Epithelial cell of esophagus (primary cell): ENCODE measurements around the gene STYXL1.

Source experiments
- DNase-seq: peaks from one replicate; pipeline ENCODE4 v3.0.0; 2010; ENCODE audit warnings: low read depth
- H3K4me3 ChIP-seq: 2 replicates; pipeline ENCODE4 v1.5.1; 2011; ENCODE audit warnings: mild to moderate bottlenecking, low read length, control low read depth
- TF ChIP-seq, protein P1 (sequence below): IDR thresholded peaks from 2 replicates; pipeline ENCODE4 v1.5.1; 2011; ENCODE audit warnings: low read depth, mild to moderate bottlenecking, low read length, control low read depth, inconsistent platforms; ENCODE audit not compliant: insufficient read depth; ENCODE audit errors: missing control alignments

Gene STYXL1

DNA sequence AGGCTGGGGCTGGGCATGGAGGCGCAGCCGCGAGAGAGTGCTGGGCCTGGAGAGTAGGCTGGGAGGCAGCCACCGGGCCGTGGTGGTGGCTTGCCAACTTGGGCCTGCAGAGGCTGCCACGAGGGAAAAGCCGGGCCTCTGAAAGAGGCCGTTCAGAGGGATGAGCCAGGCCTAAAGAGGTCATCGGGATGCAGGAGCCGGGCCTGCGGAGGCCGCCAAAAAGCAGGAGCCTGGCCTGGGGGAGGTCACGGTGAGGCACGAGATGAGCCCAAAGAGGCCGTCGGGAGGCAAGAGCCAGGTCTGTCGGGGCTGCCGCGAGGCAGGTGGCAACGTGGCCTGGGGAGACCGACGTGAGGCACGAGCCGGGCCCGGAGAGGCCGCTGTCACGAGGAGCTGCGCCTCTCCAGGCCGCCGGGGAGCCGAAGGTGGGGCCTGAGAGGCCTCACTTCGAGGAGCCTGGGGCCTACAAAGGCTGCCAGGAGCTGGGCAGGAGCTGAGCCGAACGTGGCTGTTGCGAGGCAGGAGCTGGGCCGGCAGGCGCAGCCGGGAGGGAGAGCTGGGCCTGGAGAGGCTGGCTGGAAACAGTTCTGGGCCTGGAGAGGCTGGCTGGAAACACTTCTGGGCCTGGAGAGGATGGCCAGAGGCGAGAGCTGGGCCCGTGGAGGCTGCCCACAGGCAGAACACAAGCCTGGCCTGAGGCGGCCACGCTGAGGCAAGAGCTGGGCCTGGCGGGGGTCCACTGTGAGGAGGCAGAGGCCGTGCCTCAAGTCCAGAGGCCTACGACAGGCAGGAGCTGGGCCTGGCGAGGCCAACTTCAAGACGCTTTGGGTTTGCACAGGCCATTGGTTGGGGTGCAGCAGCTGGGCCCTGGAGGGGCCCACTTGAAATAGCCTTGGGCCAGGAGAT, 24.7 kb upstream of the STYXL1 start:
- H3K4me3 ChIP-seq, result no peak overlapping the region
- DNase-seq, result no peak
- TF ChIP-seq, protein P1, sequence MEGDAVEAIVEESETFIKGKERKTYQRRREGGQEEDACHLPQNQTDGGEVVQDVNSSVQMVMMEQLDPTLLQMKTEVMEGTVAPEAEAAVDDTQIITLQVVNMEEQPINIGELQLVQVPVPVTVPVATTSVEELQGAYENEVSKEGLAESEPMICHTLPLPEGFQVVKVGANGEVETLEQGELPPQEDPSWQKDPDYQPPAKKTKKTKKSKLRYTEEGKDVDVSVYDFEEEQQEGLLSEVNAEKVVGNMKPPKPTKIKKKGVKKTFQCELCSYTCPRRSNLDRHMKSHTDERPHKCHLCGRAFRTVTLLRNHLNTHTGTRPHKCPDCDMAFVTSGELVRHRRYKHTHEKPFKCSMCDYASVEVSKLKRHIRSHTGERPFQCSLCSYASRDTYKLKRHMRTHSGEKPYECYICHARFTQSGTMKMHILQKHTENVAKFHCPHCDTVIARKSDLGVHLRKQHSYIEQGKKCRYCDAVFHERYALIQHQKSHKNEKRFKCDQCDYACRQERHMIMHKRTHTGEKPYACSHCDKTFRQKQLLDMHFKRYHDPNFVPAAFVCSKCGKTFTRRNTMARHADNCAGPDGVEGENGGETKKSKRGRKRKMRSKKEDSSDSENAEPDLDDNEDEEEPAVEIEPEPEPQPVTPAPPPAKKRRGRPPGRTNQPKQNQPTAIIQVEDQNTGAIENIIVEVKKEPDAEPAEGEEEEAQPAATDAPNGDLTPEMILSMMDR, result no peak

DNA sequence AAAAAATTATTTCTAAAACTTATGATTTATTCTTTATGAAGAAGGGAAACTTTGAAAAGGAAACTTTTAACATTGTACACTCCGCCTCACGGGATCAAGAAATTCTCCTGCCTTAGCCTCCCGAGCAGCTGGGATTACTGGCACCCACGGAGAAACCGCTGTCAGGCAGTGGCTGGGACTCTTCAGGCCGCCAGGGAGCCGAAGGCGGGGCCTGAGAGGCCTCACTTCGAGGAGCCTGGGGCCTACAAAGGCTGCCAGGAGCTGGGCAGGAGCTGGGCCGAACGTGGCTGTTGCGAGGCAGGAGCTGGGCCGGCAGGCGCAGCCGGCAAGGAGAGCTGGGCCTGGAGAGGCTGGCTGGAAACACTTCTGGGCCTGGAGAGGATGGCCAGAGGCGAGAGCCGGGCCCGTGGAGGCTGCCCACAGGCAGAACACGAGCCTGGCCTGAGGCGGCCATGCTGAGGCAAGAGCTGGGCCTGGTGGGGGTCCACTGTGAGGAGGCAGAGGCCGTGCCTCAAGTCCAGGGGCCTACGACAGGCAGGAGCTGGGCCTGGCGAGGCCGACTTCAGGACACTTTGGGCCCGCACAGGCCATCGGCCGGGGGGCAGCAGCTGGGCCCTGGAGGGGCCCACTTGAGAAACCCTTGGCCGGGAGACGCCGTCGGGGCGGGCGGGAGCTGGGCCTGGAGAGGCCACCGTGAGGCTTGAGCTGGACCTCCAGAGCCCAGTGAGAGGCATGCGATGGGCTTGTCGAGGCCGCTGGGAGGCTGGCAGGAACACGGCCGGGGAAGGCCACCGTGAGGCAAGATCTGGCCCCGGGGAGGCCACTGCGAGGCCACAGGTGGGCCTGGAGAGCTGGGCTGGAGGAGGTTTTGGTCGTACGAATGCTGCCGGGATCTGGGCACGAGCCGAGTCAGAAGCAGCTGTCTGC, 23.8 kb upstream of the STYXL1 start:
- no peak overlapping the region for H3K4me3 ChIP-seq
- TF ChIP-seq, protein P1, result no peak
- no peak for DNase-seq

DNA sequence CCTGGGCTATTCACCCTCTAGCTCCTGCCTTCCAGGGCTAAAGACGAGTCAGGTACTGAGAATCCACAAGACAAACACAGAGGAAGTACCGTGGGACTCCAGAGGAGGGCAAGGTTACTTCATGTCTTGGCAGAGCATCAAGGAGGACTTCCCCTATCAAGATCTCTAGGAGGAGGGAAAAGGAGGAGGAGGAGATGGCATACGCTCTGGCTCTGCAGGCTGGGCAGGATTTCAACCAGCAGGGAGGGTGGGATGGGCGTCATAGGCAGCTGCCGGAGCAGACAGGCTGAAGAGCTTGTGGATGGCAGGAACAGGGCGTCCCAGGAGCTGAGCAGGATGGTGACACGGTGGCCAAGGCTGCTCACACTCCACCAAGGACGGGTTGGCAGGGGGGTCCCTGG, 21.4 kb upstream of the STYXL1 start:
- H3K4me3 ChIP-seq, result no peak overlapping the region
- DNase-seq, result peak; percentile 98
- TF ChIP-seq, protein P1, result peak; percentile 79

DNA sequence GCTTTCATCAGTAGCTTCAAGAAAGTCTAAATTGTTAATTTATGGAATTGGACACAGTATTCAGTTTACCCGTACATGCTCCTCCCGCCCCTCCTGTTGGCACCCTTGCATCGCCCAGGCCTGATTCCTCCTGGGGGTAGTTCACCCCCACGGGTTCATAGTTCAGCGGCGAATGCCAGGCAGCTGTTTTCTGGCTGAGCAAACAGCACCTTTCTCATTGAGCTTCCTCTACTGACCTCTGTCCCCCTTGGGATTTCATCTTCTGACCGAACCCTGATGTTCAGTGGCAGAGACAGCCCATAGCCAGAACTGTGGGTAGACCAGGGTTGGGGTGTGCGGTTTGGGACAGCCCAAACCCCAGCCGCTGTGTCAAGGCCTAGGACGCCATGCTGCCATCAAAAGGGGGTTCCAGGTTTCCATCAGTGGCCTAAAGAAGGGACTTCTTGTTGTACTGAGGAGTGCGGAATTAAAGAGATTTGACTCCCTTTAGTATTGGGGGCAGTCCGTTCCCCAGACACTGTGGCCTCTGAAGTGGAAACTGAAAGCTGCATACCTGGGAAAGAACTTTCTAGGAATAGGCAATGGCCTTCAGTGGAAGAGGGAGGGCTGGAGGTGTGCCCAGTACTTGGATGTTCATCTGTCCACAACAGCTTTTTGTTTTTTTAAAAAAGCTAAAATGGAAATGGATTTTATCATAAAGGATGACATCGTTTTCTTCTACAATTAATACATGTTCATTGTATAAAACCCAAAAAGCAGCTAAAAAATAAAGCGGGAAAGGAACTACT, 19.1 kb upstream of the STYXL1 start:
- TF ChIP-seq, protein P1, result no peak
- H3K4me3 ChIP-seq, result no peak overlapping the region

DNA sequence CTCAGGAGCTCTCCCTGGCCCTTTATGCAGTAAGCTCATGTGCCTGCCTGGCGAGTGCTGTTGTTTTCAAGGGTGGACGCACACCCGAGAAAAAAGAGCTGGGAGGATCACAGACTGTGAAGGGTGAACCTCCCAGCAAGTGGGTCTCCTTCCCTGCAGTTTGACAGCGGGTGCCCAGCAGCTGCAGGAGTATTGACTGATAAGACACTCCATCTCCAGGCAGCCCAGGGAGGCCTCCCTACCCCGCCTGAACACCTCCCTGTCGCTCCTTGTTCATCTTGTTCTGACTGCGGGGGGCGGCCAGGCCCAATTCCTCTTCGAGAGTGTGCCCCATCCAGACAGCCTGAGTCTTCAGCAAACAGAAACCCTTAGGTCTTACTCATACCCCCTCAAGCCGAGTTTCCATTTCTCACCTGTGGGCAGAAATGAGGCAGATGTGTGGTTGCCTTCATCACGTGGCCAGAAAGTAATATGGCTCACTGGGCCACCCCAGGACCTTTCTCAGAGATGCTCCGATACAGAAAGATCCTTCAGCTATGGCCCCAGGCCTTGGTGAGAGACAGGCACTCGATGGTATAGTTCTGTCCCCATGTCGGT, 17.3 kb upstream of the STYXL1 start:
- no peak for DNase-seq
- TF ChIP-seq, protein P1, result no peak
- H3K4me3 ChIP-seq, result no peak overlapping the region

More for the DNA sequence above, 19.1 kb upstream of the STYXL1 start:
- DNase-seq, result no peak
